ENCODE measurements around the gene HELQ.
"Not testable (repeated sequence)": the region's sequence is repeated elsewhere in the genome, so short reads cannot be mapped to it uniquely, and the experiment has no call there.

Gene HELQ

GRCh38 chr4:83455281-83456183 is at the start of gene HELQ, which contains the start of gene MRPS18C:
TSS of gene HELQ (minus strand) at chr4:83455823. CDS start at chr4:83455693, 130 bp downstream.
TSS of gene MRPS18C (plus strand) at chr4:83456058. CDS start at chr4:83456078, 20 bp downstream.
- DNase-seq = peak; percentile 97

DNA sequence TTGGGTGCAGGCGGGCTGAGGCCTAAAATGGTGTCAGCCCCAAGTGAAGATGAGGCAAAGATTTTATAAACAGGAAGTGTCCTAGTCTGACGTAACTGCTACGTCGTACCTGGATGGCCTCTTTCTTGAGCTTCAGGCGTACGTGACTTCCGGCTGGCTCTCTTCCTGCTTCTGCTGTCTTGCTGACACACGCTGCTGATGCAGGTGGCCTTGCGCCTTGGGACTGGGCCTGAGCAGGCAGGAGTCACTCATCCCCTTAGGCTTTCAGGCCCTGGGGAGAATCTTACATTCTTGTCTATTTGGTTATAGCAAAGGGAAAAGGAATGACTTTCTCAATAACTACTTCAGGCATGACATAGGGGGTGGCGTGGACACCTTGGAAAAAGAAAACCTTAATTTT is 49.4 kb upstream of the HELQ start:
- no peak for DNase-seq

DNA sequence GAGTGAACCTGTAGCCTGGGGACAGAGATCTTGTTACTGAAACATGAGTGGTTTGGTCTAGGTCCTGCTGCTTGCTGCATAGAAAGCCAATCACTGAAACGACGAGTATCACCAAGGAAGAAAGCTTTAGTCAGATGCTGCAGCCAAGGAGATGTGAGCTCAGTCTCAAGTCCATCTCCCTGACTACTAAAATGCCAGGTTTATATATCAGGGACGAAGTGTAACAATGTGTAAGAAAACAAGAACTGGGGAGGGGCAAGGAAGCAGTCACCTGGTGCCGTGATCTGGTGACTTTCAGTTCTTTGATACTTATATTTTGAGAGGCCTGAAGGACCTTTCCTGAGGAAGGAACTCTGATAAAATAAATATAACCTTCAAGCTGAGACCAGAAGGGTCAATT is 48.9 kb upstream of the HELQ start:
- no peak for DNase-seq

DNA sequence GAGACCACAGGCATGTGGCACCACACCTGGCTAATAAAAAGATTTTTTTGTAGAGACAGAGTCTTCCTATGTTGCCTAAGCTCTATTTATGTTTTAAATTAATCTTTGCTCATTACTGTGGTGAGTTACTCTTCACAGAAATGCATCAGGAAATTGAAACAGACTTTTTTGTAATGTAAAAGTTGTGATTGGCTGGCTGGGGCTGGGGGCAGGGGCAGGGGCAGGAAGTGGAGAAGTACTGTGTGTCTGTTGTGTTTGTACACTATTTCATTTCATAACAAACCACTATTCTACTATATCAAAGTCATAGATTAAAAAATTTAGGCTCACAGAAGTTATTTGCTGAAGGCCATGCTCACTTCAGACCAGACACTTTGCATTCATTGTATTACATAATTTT is 48.4 kb upstream of the HELQ start:
- no peak for DNase-seq

GRCh38 chr4:83501671-83502070 is 46.0 kb upstream of the HELQ start:
- DNase-seq = not testable (repeated sequence)

- no peak for DNase-seq
Measured at GRCh38 chr4:83498187-83498586, 42.6 kb upstream of the HELQ start.

GRCh38 chr4:83496085-83496917 is 40.7 kb upstream of the HELQ start:
- not testable (repeated sequence) for DNase-seq

GRCh38 chr4:83490876-83491450 is 35.3 kb upstream of the HELQ start:
- no peak for DNase-seq

DNA sequence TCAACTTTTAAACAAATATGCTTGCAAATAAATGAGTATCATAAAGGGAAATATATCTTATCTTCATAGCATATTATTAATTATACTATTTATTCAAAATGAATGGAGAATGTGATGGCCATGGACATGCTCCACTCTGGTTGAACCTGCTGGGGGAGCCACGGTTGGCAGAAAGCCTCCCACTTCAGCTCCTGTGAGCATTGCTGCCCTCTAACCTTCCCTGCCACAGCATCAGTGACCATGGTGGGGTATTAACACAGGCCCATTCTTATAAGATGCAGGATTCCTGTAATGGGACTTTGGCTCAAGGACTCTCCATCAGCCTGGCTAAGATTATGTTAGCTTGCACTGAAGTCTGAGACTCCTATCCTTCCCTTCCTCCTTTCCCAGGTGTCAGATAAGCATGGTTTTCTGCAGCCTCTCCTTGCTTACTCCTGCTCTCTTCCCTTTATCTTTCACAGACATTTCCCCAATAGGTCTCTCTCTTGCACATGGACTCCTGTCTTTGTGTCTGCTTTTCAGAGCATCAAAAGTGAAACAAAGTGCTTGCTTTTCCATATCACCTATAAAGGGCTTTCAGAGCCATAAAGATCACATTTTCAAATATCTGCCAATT is 34.2 kb upstream of the HELQ start:
- DNase-seq = no peak

DNA sequence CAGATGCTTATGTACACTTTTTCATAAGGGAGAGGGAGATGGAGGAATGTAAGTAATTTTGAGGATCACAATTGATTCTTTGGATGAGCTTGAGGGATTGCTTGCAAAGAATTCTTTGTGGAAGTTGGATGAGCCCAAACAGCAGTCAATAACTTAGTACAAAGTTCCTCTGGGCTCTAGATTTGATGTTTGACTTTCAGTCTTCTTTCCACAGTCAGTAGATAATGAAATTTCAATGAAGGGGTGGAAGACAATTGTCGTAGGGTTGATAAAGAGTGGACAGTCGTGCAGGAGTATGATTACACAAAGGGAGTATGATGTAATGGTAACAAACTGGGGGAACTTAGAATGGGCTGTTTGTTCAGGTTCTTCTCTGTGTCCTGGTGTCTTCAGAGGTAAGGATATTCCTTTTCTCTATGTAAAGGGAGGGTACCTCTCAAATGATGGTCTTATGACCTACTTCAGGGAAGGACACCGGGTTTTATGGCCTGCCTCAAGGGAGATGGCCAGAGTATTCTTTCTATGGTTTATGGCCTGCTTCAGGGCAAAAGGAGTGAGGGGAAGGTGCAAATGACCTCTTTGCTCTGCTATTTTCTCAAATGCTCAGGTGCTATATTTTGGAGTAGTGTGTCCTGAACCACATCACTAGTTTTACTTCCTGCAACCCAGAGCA is 31.0 kb upstream of the HELQ start:
- no peak for DNase-seq

GRCh38 chr4:83484500-83485461 is 29.2 kb upstream of the HELQ start, which contains the start of gene ABRAXAS1:
TSS of gene ABRAXAS1 (minus strand) at chr4:83485100. CDS start at chr4:83485072, 28 bp downstream.
- peak; percentile 86 for DNase-seq

DNA sequence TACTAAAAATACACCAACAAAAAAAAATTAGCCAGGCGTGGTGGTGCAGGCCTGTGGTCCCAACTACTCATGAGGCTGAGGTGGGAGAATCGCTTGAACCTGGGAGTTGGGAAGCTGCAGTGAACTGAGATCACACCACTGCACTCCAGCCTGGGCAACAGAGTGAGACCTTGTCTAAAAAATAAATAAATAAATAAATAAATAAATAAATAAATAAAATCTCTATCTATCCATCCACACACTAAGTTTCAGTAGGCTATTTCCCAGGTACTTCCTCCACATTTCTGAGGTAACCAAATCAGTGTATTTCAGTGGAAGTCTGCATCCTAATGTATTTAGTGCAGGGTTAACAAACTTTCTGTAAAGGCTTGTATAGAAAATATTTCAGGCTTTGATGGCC is 18.3 kb upstream of the HELQ start:
- DNase-seq = no peak

- DNase-seq = no peak
Measured at GRCh38 chr4:83473423-83473822, 17.8 kb upstream of the HELQ start.

- DNase-seq = no peak
Measured at GRCh38 chr4:83456184-83456501, 520 bp upstream of the HELQ start.

DNA sequence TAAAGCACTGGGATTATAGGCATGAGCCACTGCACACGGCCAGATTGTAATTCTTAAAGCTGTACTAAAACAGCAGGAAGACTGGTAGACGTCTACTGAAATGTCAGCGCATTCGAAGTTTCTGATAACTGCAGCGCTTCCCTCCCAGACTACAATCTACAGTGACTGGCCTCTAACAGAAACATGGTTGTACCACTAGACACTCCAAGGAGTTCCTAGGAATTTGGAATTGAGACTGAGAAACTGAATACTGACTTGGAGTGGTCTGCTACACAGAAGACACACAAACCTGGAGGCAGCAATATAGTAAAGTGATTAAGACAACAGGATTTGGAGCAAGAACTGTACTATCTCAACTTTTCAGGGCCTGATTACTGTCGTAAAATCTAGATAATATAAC is 937 bp downstream of the HELQ start:
- no peak for DNase-seq

DNA sequence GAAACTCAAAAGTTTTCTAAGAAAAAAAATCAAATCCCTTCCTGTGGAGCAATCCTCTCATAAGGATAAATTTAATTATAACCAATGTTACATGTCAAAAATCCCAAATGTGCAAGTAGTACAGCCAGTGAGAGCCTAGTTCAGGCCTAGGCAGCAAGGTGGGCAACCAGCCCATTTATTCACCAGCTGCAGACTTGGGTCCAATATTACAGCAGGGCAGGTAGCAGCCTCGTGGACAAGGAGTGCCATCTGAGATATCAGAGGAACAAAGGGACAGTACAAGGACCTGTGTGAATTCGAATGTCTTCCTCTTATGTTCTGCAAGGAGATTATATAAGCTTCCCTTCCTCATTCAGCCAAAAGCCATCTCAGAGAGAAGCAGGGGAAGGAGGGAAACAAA is 6.6 kb downstream of the HELQ start:
- DNase-seq = no peak

GRCh38 chr4:83440899-83441298 is 14.7 kb downstream of the HELQ start:
- no peak for DNase-seq

DNA sequence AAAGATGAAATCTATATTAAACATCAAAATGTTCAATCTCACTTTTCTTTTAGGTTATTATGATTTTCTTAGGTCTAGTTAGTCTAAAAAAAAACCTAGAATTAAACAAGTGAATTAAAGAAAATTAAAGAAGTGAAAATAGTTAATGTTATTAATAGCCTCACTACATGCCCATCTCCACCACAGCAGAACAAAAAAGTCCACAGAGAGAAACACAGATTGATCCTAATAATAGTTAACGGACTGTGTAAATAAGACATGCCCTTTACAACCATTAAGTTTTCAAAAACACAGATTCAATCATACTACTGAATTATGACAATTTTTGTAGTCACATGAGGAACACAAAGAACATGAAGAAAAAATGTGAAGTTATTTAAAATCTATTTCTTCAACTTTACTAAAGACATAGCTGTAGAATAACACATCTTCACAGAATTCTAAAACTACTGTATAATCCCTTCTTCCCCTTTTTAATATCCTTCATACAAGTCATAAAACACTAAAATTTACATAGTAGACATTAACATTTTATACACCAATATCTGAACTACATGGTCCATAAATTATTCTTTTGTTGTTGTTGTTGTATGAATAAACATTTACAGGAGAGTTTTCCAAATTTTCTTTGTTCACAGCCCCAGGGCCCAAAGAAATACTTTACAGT is 15.3 kb downstream of the HELQ start:
- DNase-seq = no peak

DNA sequence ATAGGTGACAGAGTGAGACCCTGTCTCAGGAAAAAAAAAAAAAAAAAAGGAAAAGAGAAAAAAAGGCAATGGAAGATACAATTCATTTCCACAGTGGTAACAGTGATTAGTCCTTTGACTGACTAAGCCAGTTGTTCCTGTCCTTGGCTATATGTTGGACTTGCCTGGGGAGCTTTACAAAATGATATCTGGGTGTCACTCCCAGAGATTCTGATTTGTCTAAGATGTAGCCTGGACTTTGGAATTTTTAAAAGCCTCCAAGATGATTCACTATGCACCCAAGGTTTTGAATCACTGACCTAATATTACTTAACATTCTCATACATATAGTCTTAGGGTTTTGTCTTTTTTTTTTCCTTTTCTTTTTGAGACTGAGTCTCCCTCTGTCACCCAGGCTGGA is 16.9 kb downstream of the HELQ start:
- no peak for DNase-seq

DNA sequence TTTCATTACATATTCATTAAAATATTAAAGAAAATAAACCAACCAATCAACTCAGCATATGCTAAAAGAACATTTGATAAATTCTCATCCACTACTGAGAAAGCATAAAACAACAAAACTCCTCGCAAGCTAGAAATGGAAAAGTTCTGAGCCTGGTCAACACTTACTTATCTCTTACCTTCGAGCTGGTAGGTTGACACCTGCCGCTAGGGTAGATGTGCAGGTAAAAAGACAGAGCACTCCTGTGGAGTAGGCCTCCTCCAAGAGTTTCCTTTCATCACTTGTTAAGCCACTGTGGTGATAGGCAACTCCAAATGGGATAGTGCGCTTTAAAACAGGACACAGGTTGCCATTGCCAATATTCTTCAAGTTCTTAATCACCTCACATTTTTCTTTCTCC is 18.9 kb downstream of the HELQ start:
- DNase-seq = no peak

- no peak for DNase-seq
Measured at GRCh38 chr4:83431200-83431599, 24.4 kb downstream of the HELQ start.

Data from NCI-H1048 (cell line).